Neural cell (in vitro differentiated cells): Measurements from ENCODE around the gene ARFGAP3. TPM values are rescaled to one million over a fixed set of nuclear protein-coding genes. Genes with fewer than 3 reads are reported as not detected.

Experiments used
- H2AFZ ChIP-seq: fragments of 200-600, 300-800 bp; sonication (generic), shearing (Covaris generic); 2 replicates; pipeline ENCODE4 v1.6.0; 2014; ENCODE audit warnings: low read depth, mild to moderate bottlenecking, antibody characterized with exemption, low read length, moderate library complexity
- H3F3A ChIP-seq: fragments of 200-600 bp; shearing (Covaris generic); 2 replicates; pipeline ENCODE4 v1.6.1; 2016; ENCODE audit warnings: mild to moderate bottlenecking, moderate library complexity, mixed read lengths, antibody characterized with exemption, low read length; ENCODE audit not compliant: insufficient read depth, poor library complexity, severe bottlenecking
- H3K27ac ChIP-seq: fragments of 200-600, 300-800 bp; sonication (generic), shearing (Covaris generic); 2 replicates; pipeline ENCODE4 v1.5.1; 2014; ENCODE audit warnings: mild to moderate bottlenecking, low read length, moderate library complexity
- H3K27me3 ChIP-seq: fragments of 300-800, 200-600 bp; sonication (generic), shearing (Covaris generic); 2 replicates; pipeline ENCODE4 v1.6.0; 2014; ENCODE audit warnings: mild to moderate bottlenecking, low read depth, low read length, moderate library complexity; ENCODE audit not compliant: insufficient read depth
- H3K36me3 ChIP-seq: fragments of 300-800, 200-600 bp; sonication (generic), shearing (Covaris generic); 2 replicates; pipeline ENCODE4 v1.5.1; 2014; ENCODE audit warnings: mild to moderate bottlenecking, antibody characterized with exemption, low read length, moderate library complexity; ENCODE audit not compliant: insufficient read depth
- H3K4me2 ChIP-seq: fragments of 300-800, 200-600 bp; sonication (generic), shearing (Covaris generic); 2 replicates; pipeline ENCODE4 v1.6.0; 2014; ENCODE audit warnings: mild to moderate bottlenecking, low read length
- H3K4me3 ChIP-seq: fragments of 300-800, 200-600 bp; sonication (generic), shearing (Covaris generic); 2 replicates; pipeline ENCODE4 v1.5.1; 2014; ENCODE audit warnings: mild to moderate bottlenecking, low read length, moderate library complexity
- H3K79me2 ChIP-seq: fragments of 200-600 bp; shearing (Covaris generic); replicated peaks from 2 replicates; pipeline ENCODE4 v1.6.0; 2014; ENCODE audit warnings: mild to moderate bottlenecking, low read length, moderate library complexity; ENCODE audit not compliant: insufficient read depth
- H3K9ac ChIP-seq: fragments of 300-800, 200-600 bp; sonication (generic), shearing (Covaris generic); 2 replicates; pipeline ENCODE4 v1.6.1; 2016; ENCODE audit warnings: mild to moderate bottlenecking, low read length, mixed read lengths
- H3K9me2 ChIP-seq: fragments of 200-600 bp; shearing (Covaris generic); 2 replicates; pipeline ENCODE4 v1.6.1; 2016; ENCODE audit warnings: mild to moderate bottlenecking, low read length, mixed read lengths; ENCODE audit not compliant: insufficient read depth
- H3K9me3 ChIP-seq: fragments of 200-600, 300-800 bp; sonication (generic), shearing (Covaris generic); 2 replicates; pipeline ENCODE4 v1.6.1; 2016; ENCODE audit warnings: mild to moderate bottlenecking, mixed run types, low read length, moderate library complexity, mixed read lengths
- H4K20me1 ChIP-seq: fragments of 200-600 bp; shearing (Covaris generic); 2 replicates; pipeline ENCODE4 v1.6.1; 2016; ENCODE audit warnings: mild to moderate bottlenecking, mixed run types; ENCODE audit not compliant: insufficient read depth
- CTCF ChIP-seq: fragments of 450-650 bp; IDR thresholded peaks from 2 replicates; pipeline ENCODE4 v1.5.1; 2014; ENCODE audit warnings: antibody characterized with exemption, mild to moderate bottlenecking, moderate library complexity; ENCODE audit not compliant: poor library complexity, severe bottlenecking
- EP300 ChIP-seq: fragments of 450-650 bp; conservative IDR thresholded peaks from 2 replicates; pipeline ENCODE4 v1.6.1; 2014; ENCODE audit warnings: antibody characterized with exemption, mild to moderate bottlenecking, moderate library complexity; ENCODE audit not compliant: poor library complexity, severe bottlenecking
- EZH2 ChIP-seq: fragments of 200-600, 300-800 bp; shearing (Covaris generic), sonication (generic); IDR thresholded peaks from 2 replicates; pipeline ENCODE4 v1.6.1; 2014; ENCODE audit warnings: antibody characterized with exemption, low read length, borderline replicate concordance, mild to moderate bottlenecking; ENCODE audit not compliant: insufficient read depth, poor library complexity, severe bottlenecking
- MXI1 ChIP-seq: fragments of 450-650 bp; conservative IDR thresholded peaks from 2 replicates; pipeline ENCODE4 v1.6.1; 2014; ENCODE audit warnings: antibody characterized with exemption, mild to moderate bottlenecking; ENCODE audit not compliant: poor library complexity, severe bottlenecking
- POLR2AphosphoS5 ChIP-seq: IDR thresholded peaks from 2 replicates; pipeline ENCODE4 v1.6.1; 2012
- RAD21 ChIP-seq: fragments of 450-650 bp; conservative IDR thresholded peaks from 2 replicates; pipeline ENCODE4 v1.6.1; 2014; ENCODE audit warnings: antibody characterized with exemption, mild to moderate bottlenecking, moderate library complexity
- REST ChIP-seq: IDR thresholded peaks from 2 replicates; pipeline ENCODE4 v1.6.1; 2012; ENCODE audit warnings: borderline replicate concordance
- SMC3 ChIP-seq: fragments of 450-650 bp; conservative IDR thresholded peaks from 2 replicates; pipeline ENCODE4 v1.6.1; 2014; ENCODE audit warnings: antibody characterized with exemption, mild to moderate bottlenecking, moderate library complexity; ENCODE audit not compliant: poor library complexity
- TAF1 ChIP-seq: IDR thresholded peaks from 2 replicates; pipeline ENCODE4 v1.6.1; 2012; ENCODE audit warnings: low read depth
- polyA plus RNA-seq: library from polyadenylated mRNA; depleted of rRNA; stranded (reverse); fragments of >200 nt; gene quantifications from 2 replicates; pipeline ENCODE4 v1.2.3, GENCODE V29; 2014

Gene ARFGAP3
- polyA plus RNA-seq, 1 donor from 2014 or later: 80.7 TPM

GRCh38 chr22:42825796-42826195, 31.3 kb downstream of the ARFGAP3 start:
- Histone ChIP-seq H3K79me2 (no peaks in the 10 kb centered on the region), H3F3A (no peaks in the 10 kb centered on the region), H4K20me1 (no peaks in the 10 kb centered on the region), H3K9ac (no peak overlapping the region), H3K4me3 (no peak overlapping the region), H3K27me3 (no peaks in the 10 kb centered on the region), H3K9me2 (no peaks in the 10 kb centered on the region), H3K36me3 (peaks cover 15% of the 10 kb centered on the region), H2AFZ (no peak overlapping the region), H3K4me2 (no peak overlapping the region), H3K9me3 (peaks cover 2% of the 10 kb centered on the region), H3K27ac (no peak overlapping the region)
- TF ChIP-seq TAF1 (no peak), MXI1 (no peak), RAD21 (no peak), EZH2 (no peak), CTCF (no peak), POLR2AphosphoS5 (no peak), EP300 (no peak), REST (no peak), SMC3 (no peak)

GRCh38 chr22:42821386-42821785, 35.7 kb downstream of the ARFGAP3 start:
- H3K9me3 ChIP-seq: peaks cover 2% of the 10 kb centered on the region
- no peak overlapping the region for H3K4me3 ChIP-seq
- H3K9ac ChIP-seq: no peak overlapping the region
- no peaks in the 10 kb centered on the region for H3K9me2 ChIP-seq
- H3K36me3 ChIP-seq: peaks cover 10% of the 10 kb centered on the region
- no peak overlapping the region for H3K4me2 ChIP-seq
- H4K20me1 ChIP-seq: no peaks in the 10 kb centered on the region
- no peaks in the 10 kb centered on the region for H3K79me2 ChIP-seq
- no peak overlapping the region for H2AFZ ChIP-seq
- TF ChIP-seq EP300 (no peak), POLR2AphosphoS5 (no peak), EZH2 (no peak), REST (no peak), SMC3 (no peak), MXI1 (no peak), RAD21 (no peak), TAF1 (no peak), CTCF (no peak)
- no peaks in the 10 kb centered on the region for H3F3A ChIP-seq
- no peak overlapping the region for H3K27ac ChIP-seq
- H3K27me3 ChIP-seq: no peaks in the 10 kb centered on the region
